Common myeloid progenitor, CD34-positive (primary cell): ENCODE results near the gene HOXD11. TPM values are rescaled to one million over a fixed set of nuclear protein-coding genes. Genes with fewer than 3 reads are reported as not detected.

Experiments
- CTCF ChIA-PET: fragments of 350-600 bp; sonication (Branson Sonifier 250); formaldehyde crosslinking; loops from one replicate; lab custom pipeline; 2021; ENCODE audit warnings: antibody characterized with exemption; lab: Charles Lee
- POLR2A ChIA-PET: fragments of 350-600 bp; sonication (Branson Sonifier 250); formaldehyde crosslinking; loops from one replicate; lab custom pipeline; 2021; ENCODE audit warnings: antibody characterized with exemption; lab: Charles Lee
- DNase-seq, 3 donors: peaks; one replicate each; pipeline versions ENCODE4 v3.0.0 to v3.0.0-alpha.2; 2013
- H3K27ac ChIP-seq, 2 experiments: 1 replicate in 1 of 2; 2 replicates in 1 of 2; pipeline ENCODE4 v1.7.0; 2013; ENCODE audit warnings: inconsistent platforms in 2 of 2, low read length in 2 of 2, mild to moderate bottlenecking in 2 of 2, low read depth in 1 of 2, moderate library complexity in 1 of 2; ENCODE audit not compliant: severe bottlenecking in 2 of 2, insufficient read depth in 1 of 2, poor library complexity in 1 of 2
- H3K27me3 ChIP-seq, 5 experiments: replicated peaks in 2 of 5; 1 replicate in 3 of 5; 2 replicates in 2 of 5; pipeline versions ENCODE4 v1.6.1 to v1.7.0; 2013; ENCODE audit warnings: low read length in 4 of 5, mild to moderate bottlenecking in 2 of 5, moderate library complexity in 2 of 5, inconsistent platforms in 1 of 5; ENCODE audit not compliant: insufficient read depth in 5 of 5, control insufficient read depth in 4 of 5
- H3K36me3 ChIP-seq, 4 experiments: 1 replicate in 2 of 4; 2 replicates in 2 of 4; pipeline versions ENCODE4 v1.6.1 to v1.7.0; 2013; ENCODE audit warnings: low read length in 3 of 4, control low read depth in 1 of 4, mild to moderate bottlenecking in 1 of 4; ENCODE audit not compliant: control insufficient read depth in 4 of 4, insufficient read depth in 4 of 4
- H3K4me1 ChIP-seq, 4 experiments: 1 replicate in 3 of 4; 2 replicates in 1 of 4; pipeline versions ENCODE4 v1.6.1 to v1.7.1; 2013; ENCODE audit warnings: low read length in 3 of 4, mild to moderate bottlenecking in 3 of 4, control low read depth in 1 of 4, inconsistent platforms in 1 of 4, moderate library complexity in 1 of 4; ENCODE audit not compliant: control insufficient read depth in 4 of 4, insufficient read depth in 4 of 4; ENCODE audit errors: control extremely low read depth in 1 of 4
- H3K4me3 ChIP-seq, 7 experiments: 1 replicate in 4 of 7; 2 replicates in 3 of 7; pipeline versions ENCODE4 v1.5.1 to v1.7.0; 2013; ENCODE audit warnings: mild to moderate bottlenecking in 7 of 7, low read length in 6 of 7, moderate library complexity in 6 of 7, inconsistent platforms in 2 of 7, low read depth in 2 of 7, control low read depth in 1 of 7; ENCODE audit not compliant: insufficient read depth in 4 of 7, control insufficient read depth in 1 of 7; ENCODE audit errors: extremely low read depth in 1 of 7
- H3K9me3 ChIP-seq, 5 experiments: 1 replicate in 4 of 5; 2 replicates in 1 of 5; pipeline versions ENCODE4 v1.6.1 to v1.7.1; 2013; ENCODE audit warnings: low read length in 4 of 5, mild to moderate bottlenecking in 2 of 5, inconsistent platforms in 1 of 5, low read depth in 1 of 5, moderate library complexity in 1 of 5; ENCODE audit not compliant: control insufficient read depth in 4 of 5, insufficient read depth in 2 of 5; ENCODE audit errors: control extremely low read depth in 1 of 5
- WGBS: methylation state at CpG from one replicate; pipeline ENCODE4 v1.1.5; 2013; ENCODE audit not compliant: insufficient coverage; 5-methylcytosine and 5-hydroxymethylcytosine counted together
- polyA plus RNA-seq: library from polyadenylated mRNA; unstranded; fragments of 120-200 nt; gene quantifications from one replicate; pipeline ENCODE4 v1.2.1, GENCODE V29; 2013

The HOXD11 gene
- polyA plus RNA-seq = not detected

- 1% methylated on average over 66 of the region's 85 CpGs for WGBS
- CTCF ChIA-PET = interaction anchor here (0.7 to 1.4 kb wide), 4 partner anchors 9 to 741 kb away, joined by 3 to 4 read pairs (median 3); no protein-coding TSS in a partner anchor
- peaks cover 0 to 10% (median 8%) of the 10 kb centered on the region in 4 experiments for H3K4me1 ChIP-seq
- peaks cover 34 to 99% (median 57%) of the 10 kb centered on the region in 5 experiments for H3K27me3 ChIP-seq
- H3K36me3 ChIP-seq = no peaks in the 10 kb centered on the region
- peak within 1 kb of the TSS in 4 of 7 experiments; percentile 0 to 42 (median 8) for H3K4me3 ChIP-seq
- POLR2A ChIA-PET = no interaction called here
- peak in 1 of 3 donors; percentile 46 for DNase-seq
- no peaks in the 10 kb centered on the region for H3K9me3 ChIP-seq
- H3K27ac ChIP-seq = no peak within 1 kb of the TSS
Measured at GRCh38 chr2:176106581-176107539, at the start of gene HOXD11. Gene HOXD11, plus strand, starts transcription at chr2:176107280. Its CDS starts 76 bp downstream, at chr2:176107356.

- Histone ChIP-seq H3K36me3 (no peaks in the 10 kb centered on the region), H3K4me1 (peaks cover 0 to 20% (median 13%) of the 10 kb centered on the region in 4 experiments), H3K27me3 (peaks cover 26 to 93% (median 57%) of the 10 kb centered on the region in 5 experiments), H3K9me3 (peaks cover 0 to under 1% (median 0%) of the 10 kb centered on the region in 5 experiments), H3K4me3 (no peak overlapping the region), H3K27ac (no peak overlapping the region)
- ChIA-PET POLR2A (no interaction called here), CTCF (interaction anchor here (1.3 kb wide), 1 partner anchor 701 kb away, joined by 3 read pairs; no protein-coding TSS in a partner anchor)
- no CpG with 5 or more reads among the region's 2 CpGs for WGBS
- DNase-seq = no peak
Measured at GRCh38 chr2:176063958-176064357, 43.1 kb upstream of the HOXD11 start.

GRCh38 chr2:176066645-176067588 lies 40.2 kb upstream of the HOXD11 start:
- CTCF ChIA-PET = no interaction called here
- H3K27ac ChIP-seq = no peak overlapping the region
- WGBS = 5% methylated on average over 35 of the region's 56 CpGs
- H3K4me1 ChIP-seq = peaks cover 0 to 20% (median 13%) of the 10 kb centered on the region in 4 experiments
- H3K36me3 ChIP-seq = no peaks in the 10 kb centered on the region
- DNase-seq = no peak
- peaks cover 23 to 100% (median 69%) of the 10 kb centered on the region in 5 experiments for H3K27me3 ChIP-seq
- POLR2A ChIA-PET = interaction anchor here (0.7 kb wide), 1 partner anchor 25 kb away, joined by 3 read pairs; no protein-coding TSS in a partner anchor
- peak overlapping the region in 5 of 7 experiments; percentile 1 to 56 (median 47) for H3K4me3 ChIP-seq
- H3K9me3 ChIP-seq = peaks cover 0 to 2% (median 0%) of the 10 kb centered on the region in 5 experiments

- peaks cover 23 to 100% (median 73%) of the 10 kb centered on the region in 5 experiments for H3K27me3 ChIP-seq
- H3K27ac ChIP-seq = no peak overlapping the region
- DNase-seq = no peak
- ChIA-PET CTCF (interaction anchor here (0.6 to 2.3 kb wide), 3 partner anchors 12 to 704 kb away, joined by 3 to 8 read pairs (median 4); no protein-coding TSS in a partner anchor), POLR2A (interaction anchor here (0.7 kb wide), 1 partner anchor 24 kb away, joined by 3 read pairs; no protein-coding TSS in a partner anchor)
- H3K9me3 ChIP-seq = peaks cover 0 to 2% (median 0%) of the 10 kb centered on the region in 5 experiments
- peak overlapping the region in 5 of 7 experiments; percentile 1 to 56 (median 47) for H3K4me3 ChIP-seq
- WGBS = 6% methylated on average over 33 of the region's 38 CpGs
- peaks cover 0 to 20% (median 13%) of the 10 kb centered on the region in 4 experiments for H3K4me1 ChIP-seq
- H3K36me3 ChIP-seq = no peaks in the 10 kb centered on the region
Measured at GRCh38 chr2:176067589-176068418, 39.3 kb upstream of the HOXD11 start.

- H3K36me3 ChIP-seq = no peaks in the 10 kb centered on the region
- 6% methylated on average over 30 of the region's 30 CpGs for WGBS
- H3K27me3 ChIP-seq = peaks cover 23 to 100% (median 72%) of the 10 kb centered on the region in 5 experiments
- POLR2A ChIA-PET = no interaction called here
- H3K4me3 ChIP-seq = no peak overlapping the region
- no peak overlapping the region for H3K27ac ChIP-seq
- no peak for DNase-seq
- H3K4me1 ChIP-seq = peaks cover 0 to 20% (median 13%) of the 10 kb centered on the region in 4 experiments
- H3K9me3 ChIP-seq = peaks cover 0 to 2% (median 0%) of the 10 kb centered on the region in 5 experiments
- CTCF ChIA-PET = interaction anchor here (0.6 to 2.3 kb wide), 4 partner anchors 11 to 705 kb away, joined by 3 to 8 read pairs (median 4); no protein-coding TSS in a partner anchor
Measured at GRCh38 chr2:176068419-176068832, 38.7 kb upstream of the HOXD11 start.
